ENCODE data around the gene RNF212.

RNF212 gene

DNA sequence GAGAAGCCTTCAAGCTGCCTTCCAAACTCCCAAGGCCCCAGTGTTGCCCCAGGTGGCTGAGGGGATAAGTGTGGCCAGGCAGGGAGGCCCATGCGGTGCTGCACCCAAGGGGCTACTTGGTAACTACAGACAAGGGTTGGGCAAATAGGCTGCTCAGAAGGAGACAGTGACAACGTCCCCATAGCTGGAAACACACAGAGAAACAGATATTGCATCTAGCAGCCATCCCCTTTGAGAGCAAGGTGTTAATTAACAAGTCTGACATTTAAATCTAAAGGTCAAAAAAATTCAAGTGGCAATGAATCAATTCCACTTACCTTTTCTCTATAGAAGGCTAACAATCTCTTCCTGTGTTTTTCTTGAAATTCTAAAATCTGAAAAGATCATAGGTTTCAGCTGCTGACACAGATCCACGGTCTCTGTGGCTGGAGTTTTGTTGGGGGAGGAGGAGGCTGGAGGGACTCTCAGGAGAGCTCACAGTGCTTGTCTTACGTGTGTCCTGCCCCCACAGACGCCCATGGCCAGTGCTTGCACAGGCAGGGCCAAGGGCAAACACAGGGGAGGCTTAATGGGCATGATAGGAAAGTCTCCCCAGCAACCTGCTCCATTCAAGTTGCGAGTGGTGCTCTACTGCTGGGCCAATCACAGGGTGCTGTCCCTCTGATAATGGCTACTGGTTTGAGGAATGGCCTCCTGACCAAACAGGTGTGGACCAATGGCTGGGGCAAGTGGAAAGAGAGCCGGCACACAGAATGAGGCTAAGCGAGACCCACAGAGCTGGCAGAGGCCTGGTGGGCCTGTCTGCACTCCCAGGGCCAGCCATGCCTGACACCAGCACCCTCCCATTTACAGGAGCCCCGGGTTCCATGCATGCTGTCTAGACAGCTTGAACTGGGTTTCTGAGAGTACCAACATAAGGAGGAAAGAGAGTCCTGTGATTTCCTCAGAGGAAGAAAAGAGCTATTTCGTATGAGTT lies 22.6 kb downstream of the RNF212 start:
- DNase-seq (ENCODE audit: low spot score) = no peak

DNA sequence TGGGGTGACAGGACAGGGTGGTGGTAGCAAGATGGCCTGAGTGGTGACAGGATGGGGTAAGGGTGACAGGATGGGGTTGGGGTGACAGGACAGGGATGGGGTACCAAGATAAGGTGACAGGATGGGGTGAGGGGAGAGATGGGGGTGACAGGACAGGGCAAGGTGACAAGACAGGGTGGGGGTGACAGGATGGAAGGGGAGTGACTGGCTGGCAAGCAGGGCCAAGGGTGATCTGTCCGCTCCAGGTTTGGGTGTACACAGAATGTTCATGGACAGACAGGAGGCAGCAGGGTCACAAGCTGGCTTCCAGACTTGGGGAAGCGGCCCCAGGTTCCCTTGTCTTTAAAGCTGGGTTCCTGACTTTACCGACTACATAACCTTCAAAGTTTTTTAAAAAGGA lies 23.3 kb downstream of the RNF212 start:
- no peak for DNase-seq (ENCODE audit: low spot score)

DNA sequence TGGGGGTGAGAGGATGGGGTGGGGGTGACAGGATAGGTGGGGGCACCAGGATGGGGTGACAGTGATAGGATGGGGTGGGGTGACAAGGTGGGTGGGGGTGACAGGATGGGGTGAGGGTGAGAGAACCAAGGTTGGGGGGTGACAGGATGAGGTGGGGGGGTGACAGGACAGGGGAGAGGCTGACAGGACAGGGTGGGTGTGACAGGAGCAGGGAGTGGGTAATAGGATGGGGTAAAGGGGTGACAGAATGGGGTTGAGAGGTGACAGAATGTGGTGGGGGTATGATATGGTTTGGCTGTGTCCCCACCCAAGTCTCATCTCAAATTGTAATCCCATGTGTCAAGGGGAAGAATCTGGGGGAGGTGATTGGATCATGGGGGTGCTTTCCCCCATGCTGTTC lies 26.0 kb downstream of the RNF212 start:
- no peak for DNase-seq (ENCODE audit: low spot score)

DNA sequence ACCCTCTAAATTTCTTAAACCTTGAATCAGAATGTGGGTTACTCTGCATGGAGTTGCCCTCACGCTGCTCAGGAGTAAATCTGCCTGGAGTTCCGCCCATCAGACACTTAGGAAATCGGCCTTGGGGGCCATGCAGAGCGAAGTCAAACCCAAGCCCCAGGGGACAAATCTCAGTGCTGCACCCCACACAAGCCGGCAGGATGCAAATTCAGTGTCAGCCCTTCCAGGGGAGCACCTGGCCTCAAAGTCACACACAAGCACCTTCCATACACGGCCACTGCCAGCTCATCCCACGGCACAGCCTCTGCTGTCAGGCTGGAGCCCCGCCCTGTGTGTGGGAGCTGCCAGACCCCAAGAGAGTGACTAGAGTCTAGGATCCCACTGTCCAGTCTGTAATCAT lies 27.4 kb downstream of the RNF212 start:
- DNase-seq (ENCODE audit: low spot score) = no peak

DNA sequence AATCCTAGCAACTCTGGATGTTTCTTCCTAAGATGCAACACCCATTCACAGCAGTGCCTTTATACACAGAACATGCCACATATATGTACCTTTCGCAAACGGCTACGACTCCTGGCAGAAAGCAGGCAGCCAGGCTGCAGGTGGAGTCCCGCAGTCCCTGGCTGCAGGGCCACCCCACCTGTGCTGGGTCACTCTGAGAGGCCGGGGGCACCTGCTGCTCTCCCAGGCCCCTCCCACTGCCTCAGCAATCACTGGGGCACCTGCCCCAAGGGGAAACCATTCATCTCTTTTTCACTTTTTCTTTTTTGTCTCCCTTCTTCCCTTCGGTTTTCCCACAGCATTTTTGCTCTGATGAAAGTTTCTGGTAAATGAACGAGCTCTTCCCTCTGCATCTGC lies 28.0 kb downstream of the RNF212 start:
- DNase-seq (ENCODE audit: low spot score) = no peak

DNA sequence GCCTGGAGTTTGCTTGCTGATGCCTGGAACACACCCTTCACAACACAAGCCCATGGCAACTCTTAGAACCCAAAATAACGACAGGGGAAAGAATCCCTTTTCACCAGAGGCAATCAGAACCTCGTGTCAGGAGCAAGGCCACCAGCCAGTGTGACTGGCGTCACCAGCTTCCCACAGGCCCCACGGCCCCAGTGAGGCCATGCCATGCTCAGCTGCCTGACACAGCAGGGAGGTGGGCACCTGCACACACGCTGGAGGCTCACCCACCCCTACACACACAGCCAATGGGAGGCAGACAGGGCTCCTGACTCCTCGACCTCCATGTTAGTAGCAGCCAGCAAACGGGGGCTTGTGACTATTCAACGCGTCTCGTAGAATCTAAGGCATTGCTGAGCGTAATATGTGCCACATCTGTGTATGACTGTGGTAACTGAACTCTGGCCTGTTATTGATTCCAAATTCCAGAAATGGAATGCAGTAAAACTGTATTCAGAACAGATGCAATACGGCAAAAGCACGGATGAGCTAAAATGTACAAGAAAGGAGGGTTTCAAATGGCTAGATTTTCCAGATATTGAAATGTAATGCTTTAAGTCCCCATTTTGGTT lies 28.5 kb downstream of the RNF212 start:
- no peak for DNase-seq (ENCODE audit: low spot score)

DNA sequence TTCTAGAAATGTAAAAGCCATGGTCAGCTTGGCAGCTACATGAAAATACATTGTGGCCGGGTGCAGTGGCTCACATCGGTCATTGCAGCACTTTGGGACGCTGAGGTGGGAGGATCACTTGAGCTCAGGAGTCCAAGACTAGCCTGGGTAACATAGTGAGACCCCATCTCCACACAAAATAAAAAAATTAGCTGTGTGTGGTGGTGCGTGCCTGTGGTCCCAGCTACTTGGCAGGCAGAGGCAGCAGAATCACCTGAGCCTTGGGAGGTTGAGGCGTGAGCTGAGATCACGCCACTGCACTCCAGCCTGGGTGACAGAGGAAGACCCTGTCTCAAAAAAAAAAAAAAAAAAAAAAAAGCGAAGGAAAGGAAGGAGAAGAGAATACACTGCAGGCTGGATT lies 29.0 kb downstream of the RNF212 start:
- DNase-seq (ENCODE audit: low spot score) = no peak

DNA sequence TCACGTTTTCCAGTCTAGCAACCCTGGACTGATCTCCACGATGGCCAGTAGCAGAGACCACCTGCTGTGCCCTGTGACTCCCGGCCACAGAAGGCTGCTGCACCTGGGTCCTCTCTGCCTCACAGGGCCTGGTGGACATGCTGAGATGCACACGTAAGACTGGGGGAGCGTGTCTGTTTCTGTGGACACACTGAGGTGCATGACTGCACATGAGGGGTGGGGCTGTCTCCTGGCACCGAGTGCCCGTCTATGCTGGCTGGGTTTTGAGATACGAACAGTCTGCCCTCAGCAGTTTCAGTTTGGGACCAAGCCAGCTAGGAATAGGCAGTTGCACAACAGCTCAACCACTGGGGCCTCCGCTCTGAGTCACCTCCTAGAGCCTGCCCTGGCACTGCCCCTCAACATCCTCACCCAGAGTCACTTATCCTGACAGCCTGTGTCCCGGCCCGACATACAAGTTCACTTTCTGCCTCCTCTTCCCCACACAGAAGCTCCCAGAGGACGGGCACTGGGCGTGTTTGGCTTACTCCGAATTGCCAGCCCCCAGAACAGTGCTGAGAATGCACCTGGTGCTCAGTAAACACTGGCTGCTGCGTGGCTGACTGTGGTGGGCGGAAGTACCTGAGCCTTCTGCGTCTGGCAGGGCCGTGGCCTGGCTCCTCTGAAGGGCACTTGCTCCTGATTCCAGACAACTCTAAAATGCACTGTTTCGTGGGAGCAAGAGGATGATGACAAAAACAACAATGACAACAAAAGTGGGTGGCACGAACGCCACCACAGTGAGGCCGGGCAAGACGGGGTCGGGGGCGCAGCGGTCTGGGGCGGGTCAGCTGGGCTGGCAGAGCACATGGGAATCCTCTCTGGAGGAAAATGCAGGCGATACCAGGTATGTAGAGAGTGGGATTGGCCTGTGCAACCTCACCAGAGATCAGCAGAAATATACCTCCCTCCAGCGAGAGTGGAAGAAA lies 30.9 kb downstream of the RNF212 start:
- DNase-seq (ENCODE audit: low spot score) = peak; percentile 67

DNA sequence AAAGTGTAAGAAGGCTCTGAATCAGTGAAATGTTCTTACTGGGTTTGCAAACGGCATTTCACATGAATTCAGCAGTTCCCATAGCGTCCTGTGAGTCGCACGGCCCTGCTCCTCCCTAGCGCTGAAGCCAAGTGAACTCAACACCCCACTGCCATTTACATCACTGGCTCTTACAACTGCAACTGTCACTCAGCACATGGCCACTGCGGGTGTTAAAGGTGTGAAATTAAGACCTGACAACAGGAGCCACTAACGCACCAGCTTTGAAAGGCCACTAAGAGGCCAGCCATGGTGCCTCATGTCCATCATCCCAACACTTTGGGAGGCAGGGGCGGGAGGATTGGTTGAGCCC lies 31.7 kb downstream of the RNF212 start:
- no peak for DNase-seq (ENCODE audit: low spot score)

DNA sequence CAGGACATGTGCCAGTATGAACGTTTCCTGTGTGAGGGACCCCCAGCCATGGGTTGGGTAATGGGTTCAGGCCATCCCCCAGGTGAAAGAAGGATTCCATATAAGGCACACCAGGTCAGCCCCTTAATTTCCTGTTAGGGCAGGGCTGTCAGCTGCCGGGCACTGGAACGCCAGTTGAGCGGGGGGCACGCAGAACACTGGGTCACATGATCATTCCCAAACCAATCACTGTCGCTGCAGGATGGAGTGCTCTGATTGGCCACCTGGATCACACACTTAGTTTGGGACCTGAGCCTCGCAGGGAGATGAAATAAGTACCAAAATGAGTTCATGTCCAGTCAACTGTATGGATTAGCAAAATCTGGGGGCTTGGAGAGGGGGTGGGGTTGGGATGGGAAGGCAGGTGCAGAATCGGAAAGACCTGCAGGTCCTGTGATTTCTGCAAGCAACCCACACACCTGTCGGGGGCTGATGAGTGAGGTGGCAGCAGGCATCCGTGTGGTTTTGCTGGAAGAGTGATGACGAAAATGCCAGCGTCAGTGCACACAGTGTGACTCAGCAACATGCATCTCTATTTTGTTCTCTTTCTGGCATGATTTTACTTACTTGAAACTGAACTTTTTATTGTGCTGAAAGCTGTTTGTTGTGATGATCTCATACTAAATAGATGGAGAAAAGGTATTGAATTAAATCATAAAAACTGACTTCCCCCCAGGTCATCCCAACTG lies 32.2 kb downstream of the RNF212 start:
- DNase-seq (ENCODE audit: low spot score) = no peak

DNA sequence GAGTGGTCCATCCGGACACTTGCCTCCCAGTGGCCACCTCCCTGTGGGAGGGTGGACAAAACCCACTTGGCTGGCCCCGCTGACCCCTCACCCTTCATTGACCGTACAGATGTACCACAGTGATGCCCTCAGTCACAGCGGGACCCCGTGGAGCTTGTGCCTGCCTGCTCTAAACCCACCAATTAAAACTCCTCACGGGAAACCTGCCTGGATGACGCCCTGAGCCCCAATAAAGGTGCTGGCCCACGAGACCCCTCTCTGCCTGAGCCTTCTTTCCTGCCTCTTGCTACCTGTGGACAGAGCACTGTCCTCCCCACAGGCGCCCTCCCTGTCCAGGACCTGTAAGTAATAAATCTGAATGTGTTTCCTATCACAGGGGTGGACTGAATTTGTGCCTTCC lies 32.9 kb downstream of the RNF212 start:
- DNase-seq (ENCODE audit: low spot score) = no peak

DNA sequence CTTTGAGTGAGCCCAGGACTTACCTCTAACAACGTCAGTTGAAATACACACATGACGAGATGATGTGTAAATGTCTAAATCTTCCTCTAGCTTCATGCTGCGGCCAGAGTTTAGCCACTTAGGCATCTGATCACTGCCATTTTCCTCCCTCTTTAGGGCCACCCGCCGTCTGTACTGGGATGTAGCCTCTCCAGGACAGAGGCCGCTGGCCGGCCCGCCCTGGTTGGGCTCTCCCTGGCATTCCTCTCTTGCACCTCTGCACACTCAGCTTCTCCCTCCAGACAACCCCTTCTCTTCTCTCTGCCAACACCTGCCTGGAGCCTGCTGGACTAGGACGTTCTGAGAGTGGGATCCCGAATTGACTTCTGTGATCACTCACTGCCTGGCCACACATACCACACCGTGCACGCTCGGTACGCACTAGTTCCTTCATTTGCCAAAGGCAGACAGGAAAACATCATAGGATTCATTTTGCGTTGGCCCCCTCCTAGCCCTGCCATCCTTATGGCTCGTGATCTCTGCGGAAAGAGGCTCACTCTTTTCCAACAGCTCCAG lies 33.6 kb downstream of the RNF212 start:
- DNase-seq (ENCODE audit: low spot score) = no peak

DNA sequence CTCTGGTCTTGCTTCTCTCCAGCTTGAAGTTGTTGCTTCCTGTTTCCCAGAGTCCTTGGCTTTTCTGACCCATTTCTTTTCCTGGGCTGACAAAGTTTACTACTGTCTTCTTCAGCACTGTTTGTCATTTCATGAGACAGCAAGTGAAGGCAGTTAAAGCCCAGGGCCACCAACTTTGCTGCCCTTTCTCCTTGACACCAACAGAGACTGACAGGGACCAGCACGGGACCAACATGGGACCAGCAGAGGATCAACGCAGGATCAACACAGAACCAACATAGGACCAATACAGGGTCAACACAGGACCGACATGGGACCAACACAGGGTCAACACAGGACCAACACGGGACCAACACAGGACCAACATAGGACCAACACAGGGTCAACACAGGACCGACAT lies 34.9 kb downstream of the RNF212 start:
- no peak for DNase-seq (ENCODE audit: low spot score)

DNA sequence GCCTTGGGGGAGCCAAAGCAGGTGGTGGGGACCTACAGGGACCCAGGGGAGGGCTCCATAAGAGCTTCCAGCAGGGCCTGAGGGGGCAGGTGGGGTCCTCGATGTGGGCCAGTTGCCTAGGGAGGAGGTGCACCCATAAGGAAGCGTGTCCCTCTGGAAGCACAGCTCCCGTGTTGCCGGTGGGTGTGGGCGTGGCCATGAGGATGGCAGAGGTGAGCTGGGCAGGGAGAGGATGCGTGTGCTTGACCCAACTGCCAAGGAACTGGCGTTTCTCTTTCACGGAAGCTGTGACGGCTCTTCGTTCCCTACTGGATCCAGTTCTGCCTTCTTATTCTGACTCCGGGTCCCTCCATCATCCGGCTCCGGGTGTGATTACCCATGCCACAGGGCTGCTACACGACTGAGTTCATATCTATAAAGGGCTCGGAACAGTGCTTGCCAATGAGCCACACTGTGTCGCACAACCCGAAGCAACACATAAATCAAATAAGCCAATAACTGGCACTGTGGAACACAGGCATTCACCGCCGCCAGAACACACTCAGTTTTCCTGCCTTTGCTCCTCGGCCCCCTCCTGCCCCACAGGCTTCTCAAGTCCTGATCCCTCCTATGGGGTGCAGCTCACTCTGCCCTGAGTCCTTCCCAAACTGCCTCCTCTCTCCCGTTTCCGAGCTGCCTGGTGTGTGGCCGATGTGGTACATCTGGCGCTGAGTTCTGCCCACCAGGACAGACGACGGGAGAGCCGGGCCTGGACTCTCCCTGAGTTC lies 35.5 kb downstream of the RNF212 start:
- no peak for DNase-seq (ENCODE audit: low spot score)

DNA sequence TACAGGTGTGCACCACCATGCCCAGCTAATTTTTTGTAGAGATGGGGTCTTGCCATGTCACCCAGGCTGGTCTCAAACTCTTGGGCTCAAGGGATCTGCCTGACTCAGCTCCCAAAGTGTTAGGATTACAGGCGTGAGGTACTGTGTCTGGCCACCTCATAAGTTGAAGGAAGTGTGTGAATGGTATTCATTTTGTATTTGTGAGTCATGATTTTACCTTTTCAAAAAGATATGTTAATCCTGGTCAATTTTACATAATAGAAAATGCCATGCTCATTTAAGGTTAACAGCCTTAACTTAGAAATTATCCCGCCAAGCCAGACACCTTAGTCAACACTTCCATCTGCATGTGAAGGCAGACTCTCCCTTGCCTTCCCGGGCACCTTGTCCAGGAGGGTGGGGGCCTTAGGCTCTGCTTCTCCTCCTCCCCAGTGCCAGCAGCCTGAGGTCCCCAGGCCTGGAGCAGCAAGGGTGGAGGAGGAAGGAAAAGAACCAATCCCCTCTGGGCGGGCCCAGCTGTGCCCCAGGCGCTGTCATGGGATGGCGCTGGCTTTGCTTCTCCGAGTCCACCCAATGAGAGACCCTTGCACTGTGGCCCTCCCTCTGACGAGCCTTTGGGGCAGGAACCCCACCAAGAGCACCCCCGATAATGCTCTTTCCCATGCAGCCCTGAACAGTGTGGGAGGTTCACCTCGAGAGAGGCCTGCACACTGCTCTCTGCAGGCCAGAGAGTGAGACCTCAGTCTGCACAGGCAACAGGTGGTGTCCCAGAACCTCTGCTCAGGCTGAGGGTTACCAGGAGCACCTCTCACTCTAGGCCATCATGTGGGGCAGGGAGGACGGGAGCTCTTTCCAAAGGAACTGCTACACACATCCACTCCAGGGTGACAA lies 37.3 kb downstream of the RNF212 start:
- no peak for DNase-seq (ENCODE audit: low spot score)

DNA sequence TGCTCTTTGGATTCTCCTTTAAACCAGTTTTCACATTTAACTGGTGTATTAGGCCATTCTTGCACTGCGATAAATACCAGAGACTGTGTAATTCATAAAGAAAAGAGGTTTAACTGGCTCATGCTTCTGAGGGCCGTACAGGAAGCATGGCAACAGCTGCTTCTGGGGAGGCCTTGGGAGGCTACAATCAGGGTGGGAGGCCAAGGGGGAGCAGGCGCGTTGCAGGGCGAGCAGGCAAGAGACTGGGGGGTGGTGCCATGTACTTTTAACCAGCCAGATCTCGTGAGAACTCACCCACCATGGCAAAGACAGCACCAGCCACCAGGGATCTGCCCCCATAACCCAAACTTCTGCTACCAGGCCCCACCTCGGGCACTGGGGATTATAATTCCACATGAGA lies 38.1 kb downstream of the RNF212 start:
- DNase-seq (ENCODE audit: low spot score) = no peak

DNA sequence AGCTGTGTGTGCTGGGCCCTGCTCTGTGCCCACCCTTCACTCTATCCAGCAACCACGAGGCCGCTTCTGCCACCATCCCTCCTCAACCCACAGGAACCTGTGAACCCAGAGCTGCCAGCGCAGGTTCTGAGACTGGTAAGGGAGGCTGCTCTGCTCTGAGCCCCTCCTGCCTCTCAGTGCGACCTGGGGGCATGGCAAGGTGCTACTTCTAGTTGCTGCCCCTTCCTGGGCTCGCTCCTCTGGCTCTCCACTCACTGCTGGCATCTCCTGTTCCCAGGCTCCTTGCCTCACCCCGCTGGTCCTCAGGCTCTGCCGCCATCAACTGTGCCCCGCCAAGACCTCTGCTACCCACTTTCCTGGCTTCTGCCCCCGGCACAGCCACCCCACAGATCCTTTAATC lies 39.3 kb downstream of the RNF212 start:
- DNase-seq (ENCODE audit: low spot score) = no peak

DNA sequence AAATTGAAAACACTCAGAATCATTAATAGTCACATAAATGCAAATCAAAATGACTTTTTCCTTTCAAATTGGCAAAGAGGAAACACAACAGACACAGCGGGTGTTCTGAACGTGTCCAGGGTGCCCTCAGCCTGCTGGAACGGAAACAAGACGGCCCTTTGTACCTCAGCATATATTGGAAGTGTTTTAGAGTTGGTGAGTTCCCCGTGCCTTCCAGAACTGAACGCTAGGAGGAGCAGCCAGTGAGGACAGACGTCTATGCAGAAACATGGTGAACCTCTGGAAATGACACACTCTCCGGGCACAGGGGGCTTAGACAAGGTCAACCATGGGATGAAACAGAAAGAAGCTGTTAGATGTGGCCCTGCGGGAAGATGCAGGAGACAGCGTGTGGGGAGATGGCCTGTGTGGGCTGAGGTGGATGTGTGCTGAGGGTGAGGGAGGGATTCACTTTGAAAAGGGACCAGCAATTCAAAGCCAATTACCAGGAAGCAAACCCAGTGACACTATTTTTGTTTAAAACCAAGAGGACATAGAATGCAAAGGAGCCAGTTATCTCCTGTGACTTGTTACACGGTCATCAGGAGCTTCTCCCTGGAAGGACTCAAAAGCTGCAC lies 40.4 kb downstream of the RNF212 start:
- peak; percentile 74 for DNase-seq (ENCODE audit: low spot score)

DNA sequence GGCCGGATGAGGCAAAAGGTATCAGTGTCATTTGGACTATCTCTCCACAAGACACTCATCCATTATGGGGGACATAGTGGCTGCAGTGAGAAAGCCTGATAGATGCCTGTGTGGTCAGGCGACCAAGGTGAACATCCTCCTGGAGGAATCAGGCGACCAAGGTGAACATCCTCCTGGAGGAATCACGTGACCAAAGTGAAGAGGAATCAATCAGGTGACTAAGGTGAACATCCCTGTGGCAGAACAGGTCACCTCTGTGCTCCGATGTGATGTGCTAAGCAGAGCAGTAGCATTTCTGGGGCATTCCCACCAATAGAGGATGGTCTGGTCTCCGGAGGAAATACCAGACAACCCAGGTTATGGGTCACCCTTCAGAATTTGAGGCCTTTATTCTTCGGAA lies 44.0 kb downstream of the RNF212 start:
- DNase-seq (ENCODE audit: low spot score) = no peak

Measured in LoVo (cell line).